Uterus (tissue), 4 donors: ENCODE results near the gene KCNT2. TPM values are rescaled to one million over a fixed set of nuclear protein-coding genes. Genes with fewer than 3 reads are reported as not detected.

Experiments
- DNase-seq, 2 donors: peaks; one replicate each; pipeline ENCODE4 v3.0.0-alpha.2; 2019 to 2020
- H3K27ac ChIP-seq, 2 donors: fragments of 200-600 bp; sonication (generic); 1 replicate in 1 of 2; 2 replicates in 1 of 2; pipeline ENCODE4 v1.5.1; 2016 to 2018
- H3K27me3 ChIP-seq, 2 donors: fragments of 200-600 bp; sonication (generic); one replicate each; pipeline ENCODE4 v1.5.1; 2018 to 2019; ENCODE audit warnings: control low read depth in 1 of 2
- H3K36me3 ChIP-seq, 2 donors: fragments of 200-600 bp; sonication (generic); one replicate each; pipeline ENCODE4 v1.5.1; 2019; ENCODE audit warnings: control low read depth in 1 of 2
- H3K4me1 ChIP-seq, 2 donors: fragments of 200-600 bp; sonication (generic); one replicate each; pipeline ENCODE4 v1.5.1; 2018 to 2019; ENCODE audit warnings: control low read depth in 1 of 2
- H3K4me3 ChIP-seq, 2 donors: fragments of 200-600 bp; sonication (generic); 1 replicate in 1 of 2; 2 replicates in 1 of 2; pipeline ENCODE4 v1.5.1; 2018 to 2019; ENCODE audit warnings: mild to moderate bottlenecking in 1 of 2
- H3K9me3 ChIP-seq, 2 donors: fragments of 200-600 bp; sonication (generic); one replicate each; pipeline ENCODE4 v1.5.1; 2019; ENCODE audit warnings: control low read depth in 1 of 2
- CTCF ChIP-seq, 4 experiments: fragments of 200-600 bp in 2 of 4; fragments of 450-650 bp in 2 of 4; sonication (generic) in 2 of 4; IDR thresholded peaks; one replicate each; pipeline ENCODE4 v1.5.1; 2016 to 2019; ENCODE audit warnings: antibody characterized with exemption in 4 of 4, mild to moderate bottlenecking in 2 of 4, moderate library complexity in 1 of 4
- POLR2A ChIP-seq, 2 donors: fragments of 450-650 bp; IDR thresholded peaks; one replicate each; pipeline ENCODE4 v1.6.1; 2016; ENCODE audit warnings: antibody characterized with exemption in 2 of 2, mild to moderate bottlenecking in 1 of 2, moderate library complexity in 1 of 2
- intact Hi-C: fragments of 100-400 bp; cut with DNase I; formaldehyde crosslinking; loops from one replicate; pipeline ENCODE4 v1.15.1; 2023; ENCODE audit warnings: low total_unique reads
- total RNA-seq, 4 donors: library from RNA; depleted of rRNA in 3 of 4; stranded (reverse); fragments of >200 nt in 3 of 4; gene quantifications; one replicate each; pipeline versions ENCODE4 v1.1.0 to v1.2.4, GENCODE V29; 2014 to 2023
- donor health status: DM: yes; HTN: yes; CAD: no.

KCNT2 gene
- total RNA-seq, 4 donors from 2014 or later = 2.3 to 20.5 (median 3.8) TPM

- no peak for DNase-seq
- H3K4me1 ChIP-seq = no peaks in the 10 kb centered on the region
- no peak overlapping the region for H3K4me3 ChIP-seq
- no peaks in the 10 kb centered on the region for H3K36me3 ChIP-seq
- TF ChIP-seq CTCF (IDR thresholded peaks at IDR 0.05) (no peak), POLR2A (IDR thresholded peaks at IDR 0.05) (no peak)
- no peaks in the 10 kb centered on the region for H3K9me3 ChIP-seq
- H3K27me3 ChIP-seq = no peaks in the 10 kb centered on the region
- intact Hi-C loops = no loop called here
- no peak overlapping the region for H3K27ac ChIP-seq
These were observed 131.0 kb downstream of the KCNT2 start for GRCh38 chr1:196477262-196477661.

GRCh38 chr1:196467230-196467925 is 140.9 kb downstream of the KCNT2 start:
- H3K4me3 ChIP-seq = no peak overlapping the region
- no peak overlapping the region for H3K27ac ChIP-seq
- no peaks in the 10 kb centered on the region for H3K27me3 ChIP-seq
- H3K9me3 ChIP-seq = no peaks in the 10 kb centered on the region
- no peaks in the 10 kb centered on the region for H3K36me3 ChIP-seq
- DNase-seq = no peak
- intact Hi-C loops = no loop called here
- TF ChIP-seq CTCF (IDR thresholded peaks at IDR 0.05) (no peak), POLR2A (IDR thresholded peaks at IDR 0.05) (no peak)
- H3K4me1 ChIP-seq = no peaks in the 10 kb centered on the region

- Histone ChIP-seq H3K27ac (no peak overlapping the region), H3K36me3 (no peaks in the 10 kb centered on the region), H3K4me1 (no peaks in the 10 kb centered on the region), H3K27me3 (no peaks in the 10 kb centered on the region), H3K9me3 (no peaks in the 10 kb centered on the region), H3K4me3 (no peak overlapping the region)
- intact Hi-C loops = no loop called here
- DNase-seq = no peak
- TF ChIP-seq POLR2A (IDR thresholded peaks at IDR 0.05) (no peak), CTCF (IDR thresholded peaks at IDR 0.05) (no peak)
These were observed 141.6 kb downstream of the KCNT2 start for GRCh38 chr1:196466654-196467053.

- H3K4me1 ChIP-seq = no peaks in the 10 kb centered on the region
- H3K27me3 ChIP-seq = no peaks in the 10 kb centered on the region
- no peak for TF ChIP-seq POLR2A (IDR thresholded peaks at IDR 0.05)
- no peak for TF ChIP-seq CTCF (IDR thresholded peaks at IDR 0.05)
- no peak overlapping the region for H3K4me3 ChIP-seq
- intact Hi-C loops = no loop called here
- H3K9me3 ChIP-seq = no peaks in the 10 kb centered on the region
- no peak overlapping the region for H3K27ac ChIP-seq
- no peak for DNase-seq
- no peaks in the 10 kb centered on the region for H3K36me3 ChIP-seq
These were observed 142.1 kb downstream of the KCNT2 start for GRCh38 chr1:196466166-196466565.

- no peak for TF ChIP-seq POLR2A (IDR thresholded peaks at IDR 0.05)
- no peak for TF ChIP-seq CTCF (IDR thresholded peaks at IDR 0.05)
These were observed 143.7 kb downstream of the KCNT2 start for GRCh38 chr1:196464480-196464941.

More at GRCh38 chr1:196464480-196464941, 143.7 kb downstream of the KCNT2 start:
- intact Hi-C loops = no loop called here
- DNase-seq = no peak
- H3K4me1 ChIP-seq = no peaks in the 10 kb centered on the region
- H3K9me3 ChIP-seq = no peaks in the 10 kb centered on the region
- H3K27me3 ChIP-seq = no peaks in the 10 kb centered on the region
- no peak overlapping the region for H3K27ac ChIP-seq
- no peak overlapping the region for H3K4me3 ChIP-seq
- no peaks in the 10 kb centered on the region for H3K36me3 ChIP-seq
